ENCODE results near the gene C10orf53.

DNA sequence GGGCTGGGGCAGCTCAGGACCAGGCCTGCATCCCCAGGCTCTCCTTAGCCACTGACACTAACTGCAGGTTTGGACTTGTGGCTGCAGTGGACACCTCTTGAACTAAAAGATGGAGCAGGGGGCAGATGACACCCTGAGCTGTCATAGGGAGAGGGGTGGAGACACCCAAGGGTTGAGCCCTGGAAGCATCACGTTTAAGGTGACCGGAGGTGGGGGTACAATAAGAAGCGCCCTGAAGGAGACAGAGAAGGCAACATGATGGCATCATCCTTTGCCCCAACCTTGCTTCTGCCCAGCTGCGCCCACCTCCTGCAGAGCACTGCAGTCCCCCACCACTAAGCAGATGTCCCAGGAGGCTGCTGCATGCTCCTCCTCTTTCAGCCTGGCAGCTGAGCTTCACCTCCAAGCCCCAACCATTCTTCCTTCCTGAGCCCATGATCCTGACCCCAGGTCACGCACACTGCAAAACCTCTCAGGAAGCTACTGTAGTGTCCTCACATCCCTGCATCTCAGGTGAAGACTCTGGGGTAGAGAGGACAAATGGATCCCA, 57.2 kb downstream of the C10orf53 start:
- TF ChIP-seq, protein P1, sequence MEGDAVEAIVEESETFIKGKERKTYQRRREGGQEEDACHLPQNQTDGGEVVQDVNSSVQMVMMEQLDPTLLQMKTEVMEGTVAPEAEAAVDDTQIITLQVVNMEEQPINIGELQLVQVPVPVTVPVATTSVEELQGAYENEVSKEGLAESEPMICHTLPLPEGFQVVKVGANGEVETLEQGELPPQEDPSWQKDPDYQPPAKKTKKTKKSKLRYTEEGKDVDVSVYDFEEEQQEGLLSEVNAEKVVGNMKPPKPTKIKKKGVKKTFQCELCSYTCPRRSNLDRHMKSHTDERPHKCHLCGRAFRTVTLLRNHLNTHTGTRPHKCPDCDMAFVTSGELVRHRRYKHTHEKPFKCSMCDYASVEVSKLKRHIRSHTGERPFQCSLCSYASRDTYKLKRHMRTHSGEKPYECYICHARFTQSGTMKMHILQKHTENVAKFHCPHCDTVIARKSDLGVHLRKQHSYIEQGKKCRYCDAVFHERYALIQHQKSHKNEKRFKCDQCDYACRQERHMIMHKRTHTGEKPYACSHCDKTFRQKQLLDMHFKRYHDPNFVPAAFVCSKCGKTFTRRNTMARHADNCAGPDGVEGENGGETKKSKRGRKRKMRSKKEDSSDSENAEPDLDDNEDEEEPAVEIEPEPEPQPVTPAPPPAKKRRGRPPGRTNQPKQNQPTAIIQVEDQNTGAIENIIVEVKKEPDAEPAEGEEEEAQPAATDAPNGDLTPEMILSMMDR (IDR thresholded peaks at IDR 0.05): no peak
- no peak for TF ChIP-seq POLR2A (IDR thresholded peaks at IDR 0.05)

Measured in right lobe of liver (tissue), 4 donors.